Measurements from ENCODE around the gene CDH13. TPM values are rescaled to one million over a fixed set of nuclear protein-coding genes. Genes with fewer than 3 reads are reported as not detected.

The CDH13 gene
- polyA plus RNA-seq, 1 donor from 2014 or later: 3.2 TPM

- Histone ChIP-seq H2AFZ (ENCODE audit: low read depth, low read length) (no peak overlapping the region), H3K9ac (ENCODE audit: low read length) (no peak overlapping the region), H3K27me3 (ENCODE audit: insufficient read depth, low read depth, low read length) (no peaks in the 10 kb centered on the region), H3K9me2 (ENCODE audit: insufficient read depth, low read length) (no peaks in the 10 kb centered on the region), H3K79me2 (replicated peaks; ENCODE audit: insufficient read depth, low read length) (no peaks in the 10 kb centered on the region), H3K4me2 (ENCODE audit: low read length) (no peak overlapping the region), H3K36me3 (ENCODE audit: insufficient read depth, low read length) (no peaks in the 10 kb centered on the region), H4K20me1 (ENCODE audit: insufficient read depth) (no peaks in the 10 kb centered on the region), H3K27ac (ENCODE audit: low read length) (no peak overlapping the region), H3K9me3 (ENCODE audit: low read length) (no peaks in the 10 kb centered on the region), H3F3A (ENCODE audit: insufficient read depth, low read length, poor library complexity, severe bottlenecking) (no peaks in the 10 kb centered on the region), H3K4me3 (ENCODE audit: low read length) (no peak overlapping the region)
- TF ChIP-seq RAD21 (conservative IDR thresholded peaks at IDR 0.05): peak; percentile 58
- TF ChIP-seq SMC3 (conservative IDR thresholded peaks at IDR 0.05; ENCODE audit: poor library complexity): peak; percentile 72
- TF ChIP-seq MXI1 (conservative IDR thresholded peaks at IDR 0.05; ENCODE audit: poor library complexity, severe bottlenecking): no peak
- peak; percentile 66 for TF ChIP-seq CTCF (IDR thresholded peaks at IDR 0.05; ENCODE audit: poor library complexity, severe bottlenecking)
- TF ChIP-seq EZH2 (IDR thresholded peaks at IDR 0.05; ENCODE audit: borderline replicate concordance, insufficient read depth, low read length, poor library complexity, severe bottlenecking): no peak
Observed at GRCh38 chr16:82639666-82640336, 13.0 kb downstream of the CDH13 start.

GRCh38 chr16:82641336-82641984, 14.7 kb downstream of the CDH13 start:
- H3K9me2 ChIP-seq (ENCODE audit: insufficient read depth, low read length): no peaks in the 10 kb centered on the region
- H3K4me3 ChIP-seq (ENCODE audit: low read length): no peak overlapping the region
- no peaks in the 10 kb centered on the region for H3F3A ChIP-seq (ENCODE audit: insufficient read depth, low read length, poor library complexity, severe bottlenecking)
- no peak overlapping the region for H3K9ac ChIP-seq (ENCODE audit: low read length)
- no peak overlapping the region for H2AFZ ChIP-seq (ENCODE audit: low read depth, low read length)
- H4K20me1 ChIP-seq (ENCODE audit: insufficient read depth): no peaks in the 10 kb centered on the region
- no peaks in the 10 kb centered on the region for H3K27me3 ChIP-seq (ENCODE audit: insufficient read depth, low read depth, low read length)
- no peaks in the 10 kb centered on the region for H3K36me3 ChIP-seq (ENCODE audit: insufficient read depth, low read length)
- no peaks in the 10 kb centered on the region for H3K79me2 ChIP-seq (replicated peaks; ENCODE audit: insufficient read depth, low read length)
- no peak overlapping the region for H3K4me2 ChIP-seq (ENCODE audit: low read length)
- H3K9me3 ChIP-seq (ENCODE audit: low read length): no peaks in the 10 kb centered on the region
- H3K27ac ChIP-seq (ENCODE audit: low read length): no peak overlapping the region
- TF ChIP-seq MXI1 (conservative IDR thresholded peaks at IDR 0.05; ENCODE audit: poor library complexity, severe bottlenecking) (no peak), REST (IDR thresholded peaks at IDR 0.05; ENCODE audit: borderline replicate concordance) (no peak), SMC3 (conservative IDR thresholded peaks at IDR 0.05; ENCODE audit: poor library complexity) (peak; percentile 63), CTCF (IDR thresholded peaks at IDR 0.05; ENCODE audit: poor library complexity, severe bottlenecking) (peak; percentile 55), EP300 (conservative IDR thresholded peaks at IDR 0.05; ENCODE audit: poor library complexity, severe bottlenecking) (no peak), EZH2 (IDR thresholded peaks at IDR 0.05; ENCODE audit: borderline replicate concordance, insufficient read depth, low read length, poor library complexity, severe bottlenecking) (no peak), POLR2AphosphoS5 (IDR thresholded peaks at IDR 0.05) (no peak), RAD21 (conservative IDR thresholded peaks at IDR 0.05) (peak; percentile 57), TAF1 (IDR thresholded peaks at IDR 0.05; ENCODE audit: low read depth) (no peak)

Data from neural cell (in vitro differentiated cells).